ENCODE measurements around the gene IL36RN.
A peak's percentile ranks its signal among the peaks of the same experiment; 100 is the strongest.

IL36RN gene

GRCh38 chr2:113073325-113073834 is 14.4 kb downstream of the IL36RN start:
- FAIRE-seq (no peak), DNase-seq (ENCODE audit: insufficient read length, low spot score) (no peak)

DNA sequence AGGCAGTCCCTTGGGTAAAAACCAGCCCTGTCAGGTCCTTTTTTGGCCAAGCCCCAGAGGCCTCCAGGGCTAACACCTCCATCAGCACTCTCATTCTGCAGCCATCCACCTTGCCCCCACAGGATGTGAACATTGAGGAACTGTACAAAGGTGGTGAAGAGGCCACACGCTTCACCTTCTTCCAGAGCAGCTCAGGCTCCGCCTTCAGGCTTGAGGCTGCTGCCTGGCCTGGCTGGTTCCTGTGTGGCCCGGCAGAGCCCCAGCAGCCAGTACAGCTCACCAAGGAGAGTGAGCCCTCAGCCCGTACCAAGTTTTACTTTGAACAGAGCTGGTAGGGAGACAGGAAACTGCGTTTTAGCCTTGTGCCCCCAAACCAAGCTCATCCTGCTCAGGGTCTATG is 16.0 kb downstream of the IL36RN start:
- TF ChIP-seq POLR2A (IDR thresholded peaks at IDR 0.05; ENCODE audit: low read depth, low read length), result no peak
- FAIRE-seq (no peak), DNase-seq (ENCODE audit: insufficient read length, low spot score) (no peak)

More at GRCh38 chr2:113073325-113073834, 14.4 kb downstream of the IL36RN start:
- no peak for TF ChIP-seq POLR2A (IDR thresholded peaks at IDR 0.05; ENCODE audit: low read depth, low read length)

GRCh38 chr2:113075600-113075999 is 16.6 kb downstream of the IL36RN start:
- FAIRE-seq (no peak), DNase-seq (ENCODE audit: insufficient read length, low spot score) (no peak)
- TF ChIP-seq POLR2A (IDR thresholded peaks at IDR 0.05; ENCODE audit: low read depth, low read length), result no peak

DNA sequence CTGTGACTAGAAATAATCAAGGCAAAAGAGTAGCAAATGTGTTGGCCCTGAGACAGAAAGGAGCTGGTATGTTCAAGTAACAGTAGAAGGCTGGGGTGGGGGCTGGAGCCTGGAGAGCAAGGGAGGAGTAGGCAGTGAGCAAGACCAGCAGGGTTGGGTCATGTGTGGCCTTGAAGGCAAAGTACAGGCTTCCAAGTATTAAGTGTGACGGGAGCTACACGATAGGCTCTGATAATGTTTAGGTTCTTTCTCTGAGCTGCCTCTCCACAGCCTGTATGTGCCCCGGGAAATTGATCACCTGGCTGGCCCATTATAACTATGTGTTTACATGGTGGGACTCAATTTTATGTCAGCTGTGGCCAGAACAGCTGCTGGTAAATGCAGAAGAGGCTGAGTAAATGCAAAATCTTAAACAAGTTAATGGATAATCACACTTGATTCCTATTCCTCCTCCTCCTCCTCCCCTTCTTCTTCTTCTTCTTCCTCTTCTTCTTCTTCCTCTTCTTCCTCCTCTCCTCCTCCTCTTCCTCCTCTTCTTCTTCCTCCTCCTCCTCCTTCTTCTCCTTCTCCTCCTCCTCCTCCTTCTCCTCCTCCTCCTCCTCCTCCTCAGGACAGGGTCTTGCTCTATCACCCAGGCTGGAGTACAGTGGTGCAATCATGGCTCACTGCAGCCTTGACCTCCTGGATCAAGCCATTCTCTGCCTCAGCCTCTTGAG is 18.1 kb downstream of the IL36RN start:
- FAIRE-seq (no peak), DNase-seq (ENCODE audit: insufficient read length, low spot score) (no peak)
- no peak for TF ChIP-seq POLR2A (IDR thresholded peaks at IDR 0.05; ENCODE audit: low read depth, low read length)

- TF ChIP-seq POLR2A (IDR thresholded peaks at IDR 0.05; ENCODE audit: low read depth, low read length), result no peak
- DNase-seq (ENCODE audit: insufficient read length, low spot score) (peak; percentile 61), FAIRE-seq (peak; percentile 15)
Observed at GRCh38 chr2:113077921-113078320, 18.9 kb downstream of the IL36RN start.

- FAIRE-seq (no peak), DNase-seq (ENCODE audit: insufficient read length, low spot score) (no peak)
- no peak for TF ChIP-seq POLR2A (IDR thresholded peaks at IDR 0.05; ENCODE audit: low read depth, low read length)
Observed at GRCh38 chr2:113078350-113078839, 19.4 kb downstream of the IL36RN start.

DNA sequence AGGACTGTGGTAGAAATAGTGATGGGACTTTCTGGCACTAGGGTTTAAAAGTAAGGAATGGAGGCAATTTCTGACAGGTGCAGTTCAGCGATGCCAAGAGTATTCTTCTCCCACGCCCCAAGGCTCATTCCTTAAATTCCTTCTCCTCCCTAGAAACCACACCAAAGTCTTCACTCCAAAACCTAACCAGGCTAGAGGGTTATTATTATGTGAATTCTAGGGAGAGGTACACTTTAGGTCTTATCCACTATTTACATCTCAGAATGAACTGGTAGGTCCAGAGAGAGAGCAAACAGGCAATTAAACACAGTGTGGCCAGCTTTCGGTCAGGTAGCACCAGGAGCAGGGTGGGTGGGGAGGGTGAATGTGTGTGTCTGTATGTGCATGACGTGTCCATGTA is 20.1 kb downstream of the IL36RN start:
- FAIRE-seq, result no peak
- TF ChIP-seq POLR2A (IDR thresholded peaks at IDR 0.05; ENCODE audit: low read depth, low read length), result no peak

DNA sequence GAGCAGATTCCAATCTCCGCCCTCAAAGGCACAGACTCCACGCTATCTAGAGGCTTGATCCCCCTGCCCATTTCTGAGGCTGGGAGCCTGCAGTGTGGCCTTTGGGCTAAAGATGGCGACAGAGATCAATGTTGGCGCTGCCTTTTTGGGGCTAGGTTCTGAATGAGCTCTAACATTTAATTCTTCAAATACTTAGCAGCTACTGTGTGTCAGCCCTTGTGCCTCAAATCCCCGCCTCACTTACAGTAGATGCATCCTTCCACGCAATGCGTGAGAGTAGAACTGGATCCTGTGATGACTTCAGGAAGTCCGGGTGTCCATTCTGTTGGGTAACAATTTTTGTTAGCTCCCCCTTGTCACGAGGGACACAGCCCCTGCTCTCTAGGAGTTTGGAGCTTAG is 21.1 kb downstream of the IL36RN start:
- no peak for TF ChIP-seq POLR2A (IDR thresholded peaks at IDR 0.05; ENCODE audit: low read depth, low read length)
- DNase-seq (ENCODE audit: insufficient read length, low spot score) (no peak), FAIRE-seq (no peak)

More for the DNA sequence above, 20.1 kb downstream of the IL36RN start:
- DNase-seq (ENCODE audit: insufficient read length, low spot score), result no peak

GRCh38 chr2:113081488-113082210 is 22.7 kb downstream of the IL36RN start:
- no peak for FAIRE-seq
- no peak for TF ChIP-seq POLR2A (IDR thresholded peaks at IDR 0.05; ENCODE audit: low read depth, low read length)
- no peak for DNase-seq (ENCODE audit: insufficient read length, low spot score)

GRCh38 chr2:113083296-113083695 is 24.3 kb downstream of the IL36RN start:
- DNase-seq (ENCODE audit: insufficient read length, low spot score) (no peak), FAIRE-seq (no peak)
- TF ChIP-seq POLR2A (IDR thresholded peaks at IDR 0.05; ENCODE audit: low read depth, low read length), result no peak

DNA sequence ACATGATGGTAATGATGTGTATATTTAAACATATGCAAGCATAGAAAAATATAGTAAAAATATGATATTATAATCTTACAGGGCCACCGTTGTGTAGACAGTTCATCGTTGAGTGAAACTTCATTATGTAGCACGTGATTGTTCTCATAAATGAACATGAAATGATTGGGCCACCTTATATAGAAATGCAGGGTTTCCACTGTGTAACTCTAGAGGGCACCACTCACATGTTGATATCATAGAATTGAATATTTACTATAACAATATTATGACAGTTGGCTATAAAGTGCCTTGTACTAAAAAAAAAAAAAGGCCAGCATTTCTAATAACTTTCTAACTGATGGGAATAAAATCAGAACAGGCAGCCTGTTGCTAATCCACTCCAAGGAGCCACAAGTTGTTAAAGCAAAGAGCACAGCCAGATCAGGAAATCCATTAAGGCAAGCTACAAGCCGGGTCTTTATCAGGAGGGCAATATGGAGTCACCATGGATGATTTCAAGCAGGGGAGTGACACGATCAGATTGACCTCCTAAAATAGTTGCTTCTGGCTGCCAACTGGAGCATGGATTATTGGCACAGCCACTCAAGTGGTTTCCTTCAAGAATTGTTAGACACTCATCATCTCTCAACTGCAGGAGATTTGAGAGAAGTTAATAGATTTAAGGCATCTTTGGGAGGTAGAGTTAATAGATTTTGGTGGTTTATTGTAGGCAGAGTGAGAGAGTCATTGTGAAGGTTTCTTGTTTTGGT is 25.4 kb downstream of the IL36RN start:
- DNase-seq (ENCODE audit: insufficient read length, low spot score) (no peak), FAIRE-seq (no peak)

DNA sequence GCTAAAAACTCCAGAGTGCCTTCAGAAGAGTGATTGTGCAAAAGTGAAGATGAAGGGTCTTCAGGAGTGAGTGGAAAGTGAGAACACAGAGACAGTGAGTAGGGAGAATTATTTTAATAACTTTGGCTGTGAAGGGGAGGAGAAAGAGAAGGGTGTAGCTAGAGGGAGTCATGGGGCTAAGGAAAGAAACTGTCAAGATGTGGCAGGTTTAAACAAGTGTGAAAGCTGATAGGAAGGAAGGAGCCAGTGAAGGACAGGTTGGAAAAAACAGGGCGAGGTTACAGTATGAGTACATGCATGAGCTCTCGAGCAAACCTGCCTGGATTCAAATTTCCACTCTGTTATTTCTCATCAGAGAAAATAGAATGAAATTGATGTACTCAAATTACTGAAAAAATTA is 26.5 kb downstream of the IL36RN start:
- no peak for FAIRE-seq
- no peak for TF ChIP-seq POLR2A (IDR thresholded peaks at IDR 0.05; ENCODE audit: low read depth, low read length)
- DNase-seq (ENCODE audit: insufficient read length, low spot score), result no peak

More for the DNA sequence above, 25.4 kb downstream of the IL36RN start:
- TF ChIP-seq POLR2A (IDR thresholded peaks at IDR 0.05; ENCODE audit: low read depth, low read length), result no peak

- no peak for TF ChIP-seq POLR2A (IDR thresholded peaks at IDR 0.05; ENCODE audit: low read depth, low read length)
- DNase-seq (ENCODE audit: insufficient read length, low spot score), result no peak
- FAIRE-seq, result no peak
Observed at GRCh38 chr2:113088213-113088992, 29.4 kb downstream of the IL36RN start.
